HG03045 (cell line): Measurements from ENCODE around the gene HYAL3.

Experiments
- ATAC-seq: cut with Tn5 transposase; IDR thresholded peaks from one replicate; pipeline ENCODE4 v1.9.1; 2021; ENCODE audit warnings: mild to moderate bottlenecking, moderate library complexity; ENCODE audit not compliant: unreplicated experiment

Gene HYAL3

DNA sequence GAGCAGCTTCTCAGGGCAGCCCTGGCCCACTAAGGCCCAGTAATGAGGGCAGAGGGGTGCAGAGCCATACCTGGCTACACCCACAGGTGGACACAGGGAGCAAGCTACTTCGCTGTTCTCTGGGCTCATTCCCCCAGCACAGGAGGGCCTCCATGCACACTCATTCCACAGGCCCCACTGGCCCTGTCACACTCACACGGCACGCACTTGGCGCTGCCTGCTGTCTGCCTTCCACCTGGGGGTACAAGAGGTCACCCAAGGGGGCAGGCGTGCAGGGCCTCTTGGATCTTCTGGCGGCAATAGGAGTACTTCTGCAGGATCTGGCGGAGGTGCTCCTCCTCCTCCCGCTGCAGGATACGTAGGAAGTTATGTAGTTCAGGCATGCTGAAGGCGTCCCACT lies 31.1 kb upstream of the HYAL3 start:
- no peak for ATAC-seq

DNA sequence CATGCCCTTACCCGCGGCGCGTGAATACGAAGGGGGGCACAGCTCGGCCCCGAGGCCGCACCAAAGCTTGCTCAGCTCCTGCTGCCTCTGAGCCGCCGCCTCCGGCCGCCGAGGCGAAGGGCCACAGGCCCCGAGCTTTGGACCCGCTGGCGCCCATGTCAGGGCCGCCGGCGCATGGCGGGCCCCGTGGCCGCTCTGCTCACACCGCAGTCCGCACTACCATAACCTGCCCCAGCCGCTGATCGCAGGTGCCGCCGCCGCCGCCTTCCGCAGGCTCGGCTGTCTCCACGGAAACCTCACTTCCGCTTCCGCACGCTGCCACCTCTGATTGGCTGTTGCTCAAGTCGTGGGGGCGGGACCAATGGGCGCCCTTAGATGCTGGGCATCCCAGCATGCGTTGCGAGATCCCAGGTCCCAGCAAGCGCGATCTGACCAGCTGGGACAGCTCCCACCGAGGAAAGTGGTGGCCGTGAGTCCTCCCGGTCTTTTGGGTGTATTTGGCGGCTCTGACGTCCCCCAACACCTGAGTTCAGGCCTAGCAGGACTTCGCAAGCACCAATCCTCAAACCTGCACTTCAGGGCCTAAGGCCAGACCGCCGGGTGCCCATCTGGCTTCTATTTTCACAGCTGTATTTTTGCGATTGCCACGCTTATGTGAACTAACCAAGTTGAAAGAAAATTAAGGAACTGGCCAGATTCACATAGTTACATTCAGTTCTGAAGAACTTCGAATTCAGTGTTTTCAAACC lies 28.9 kb upstream of the HYAL3 start, which contains the start of gene TUSC2:
TUSC2 (minus strand) TSS at position 281 of the 749 bp plus-strand sequence; CDS start at position 157, 124 bp downstream.
- peak; percentile 86 for ATAC-seq

DNA sequence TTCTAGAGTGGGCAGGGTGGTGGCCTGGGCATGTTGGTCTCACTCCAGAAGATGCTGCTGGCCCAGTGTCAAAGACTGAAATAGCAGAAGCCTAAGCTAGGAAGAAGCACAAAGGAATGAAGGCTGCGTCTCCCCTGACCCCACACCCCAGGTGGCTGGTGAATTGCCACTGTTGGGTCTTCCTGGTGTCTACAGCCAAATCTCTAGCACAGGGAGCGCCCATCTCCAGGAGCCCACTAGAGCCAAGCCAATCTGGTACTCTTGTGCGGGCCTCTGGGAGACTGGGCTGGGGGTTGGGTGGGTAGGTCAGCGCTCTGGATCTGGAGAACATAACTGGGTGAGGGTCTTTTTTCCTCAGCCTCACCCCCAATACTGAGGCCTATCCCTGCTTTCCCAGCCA lies 27.9 kb upstream of the HYAL3 start:
- ATAC-seq, result no peak

DNA sequence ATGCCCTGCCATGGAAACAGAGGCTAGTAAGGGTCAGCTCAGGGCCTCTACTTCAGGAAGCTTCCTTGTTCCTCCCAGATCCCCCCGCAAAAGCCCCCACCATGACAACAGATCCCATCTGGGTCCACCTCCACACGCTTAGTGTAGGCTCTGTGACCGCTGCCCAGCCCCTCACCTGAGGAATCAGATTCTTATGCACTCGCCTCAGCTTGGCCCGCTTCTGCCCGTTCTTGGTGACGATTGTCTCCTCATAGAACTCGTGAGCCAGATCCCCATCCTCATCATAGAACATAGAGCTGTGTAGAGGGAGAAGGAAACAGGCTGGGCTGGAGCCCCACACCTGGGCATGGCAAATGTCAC lies 27.0 kb upstream of the HYAL3 start:
- no peak for ATAC-seq

DNA sequence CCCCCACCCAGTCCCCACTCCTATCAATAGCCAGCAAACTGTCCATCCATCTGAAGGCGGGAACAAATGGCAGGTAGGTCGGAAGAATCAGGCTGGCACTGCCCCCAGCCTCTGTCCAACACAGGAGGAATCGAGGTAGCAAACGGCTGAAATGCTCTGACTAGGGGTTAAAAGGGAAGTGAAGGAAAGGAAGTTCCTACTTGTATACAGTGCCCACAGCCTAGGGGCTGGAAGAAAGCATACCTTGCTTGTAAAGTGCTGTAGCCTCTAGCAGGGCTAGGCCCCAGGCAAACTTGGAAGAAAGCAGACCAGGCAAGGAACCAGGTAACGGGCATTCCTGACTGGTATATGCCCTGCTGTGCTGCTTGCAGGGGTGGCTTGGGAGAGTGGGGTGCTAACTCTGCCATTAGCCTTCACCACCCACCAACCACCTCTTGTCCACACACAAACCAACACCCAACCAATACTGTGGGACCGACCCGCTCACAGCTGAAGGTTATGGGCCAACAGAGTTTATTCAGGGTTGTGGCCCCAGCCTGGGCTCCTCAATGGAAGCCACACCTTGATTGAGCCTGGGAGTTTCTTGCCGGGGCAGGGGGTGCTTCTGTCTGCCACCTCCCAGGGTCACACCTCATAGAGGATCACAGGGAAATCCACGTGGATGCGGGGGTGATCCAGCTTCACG lies 26.4 kb upstream of the HYAL3 start:
- ATAC-seq, result no peak

DNA sequence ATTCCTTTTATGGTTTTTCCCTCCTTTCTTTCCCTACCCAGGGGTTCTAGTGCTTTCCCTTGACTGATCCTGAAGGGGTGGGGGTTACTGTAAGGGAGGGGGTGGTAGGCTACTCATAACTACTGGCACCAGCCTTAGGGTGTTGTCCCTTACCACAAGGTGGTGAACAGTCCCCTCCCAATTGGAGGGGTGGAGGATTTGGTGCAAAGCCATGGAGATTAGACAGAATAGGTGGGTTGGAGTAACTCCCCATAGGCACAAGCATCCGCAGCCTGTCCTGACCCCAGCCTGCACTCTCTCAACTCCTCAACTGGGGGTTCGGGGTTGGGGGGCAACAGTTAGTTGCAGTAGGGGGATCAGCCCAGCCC lies 25.9 kb upstream of the HYAL3 start:
- ATAC-seq, result no peak

DNA sequence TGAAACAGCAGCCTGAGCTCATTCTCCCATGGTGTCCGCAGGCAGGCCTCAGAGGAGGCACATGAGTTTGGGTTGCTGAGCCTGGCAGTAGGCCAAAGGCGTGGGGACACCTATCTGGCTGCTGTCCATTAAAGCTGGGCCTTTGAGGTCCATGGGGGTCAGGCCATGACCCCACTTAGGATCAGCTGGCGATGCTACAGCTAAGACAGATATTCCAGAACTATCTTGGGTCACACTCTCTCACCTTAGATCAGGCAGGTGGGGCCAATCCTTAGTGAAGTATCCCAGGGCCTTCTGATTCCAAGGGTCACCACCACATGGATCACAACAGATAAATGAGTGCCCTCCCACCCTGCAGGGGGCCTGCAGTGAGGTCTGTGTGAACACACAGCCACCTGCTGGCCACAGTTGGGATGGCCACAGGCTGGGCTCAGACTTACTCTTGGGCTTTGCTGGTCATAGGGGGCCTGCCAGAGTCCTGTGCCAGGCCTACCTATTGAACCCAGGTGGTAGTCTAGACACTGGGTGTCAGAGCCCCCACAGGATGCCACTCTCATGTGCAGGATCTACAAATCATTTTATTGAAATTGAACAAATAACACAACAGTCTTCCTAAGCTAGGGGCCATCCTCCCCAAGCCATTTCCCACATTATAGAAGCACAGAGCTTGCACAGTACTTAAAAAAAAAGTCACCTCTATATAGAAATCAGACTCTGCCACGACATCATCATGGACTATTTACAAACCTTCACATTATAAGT lies 25.3 kb upstream of the HYAL3 start:
- ATAC-seq, result no peak

DNA sequence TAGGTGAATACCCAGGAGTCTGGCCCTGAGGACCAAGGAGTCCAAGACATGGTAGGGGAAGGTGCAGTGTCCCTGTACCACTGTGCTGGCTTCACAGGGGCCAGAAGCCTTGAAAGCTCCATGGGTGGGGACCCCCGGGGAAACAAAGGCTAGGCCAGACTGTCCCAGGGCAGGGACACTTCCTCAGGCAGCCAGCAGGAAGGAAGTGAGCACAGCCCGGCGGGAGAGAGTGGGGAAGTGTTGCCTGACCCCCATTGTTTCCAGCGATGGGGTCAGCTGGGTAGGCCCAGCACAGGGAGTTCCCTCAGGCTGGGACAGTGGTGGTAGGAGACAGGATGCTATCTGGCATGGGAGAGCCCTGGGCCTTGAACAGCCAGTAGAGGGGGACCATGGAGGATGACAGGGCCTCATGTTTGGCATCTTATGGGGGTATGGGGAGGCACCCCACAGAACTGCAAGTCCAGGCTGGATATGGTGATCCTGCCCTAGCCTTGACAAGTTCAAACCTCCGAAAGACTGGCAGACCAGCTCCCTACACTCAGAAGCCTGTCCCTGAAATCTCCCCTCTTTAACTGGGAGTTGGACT lies 24.5 kb upstream of the HYAL3 start:
- ATAC-seq, result no peak

DNA sequence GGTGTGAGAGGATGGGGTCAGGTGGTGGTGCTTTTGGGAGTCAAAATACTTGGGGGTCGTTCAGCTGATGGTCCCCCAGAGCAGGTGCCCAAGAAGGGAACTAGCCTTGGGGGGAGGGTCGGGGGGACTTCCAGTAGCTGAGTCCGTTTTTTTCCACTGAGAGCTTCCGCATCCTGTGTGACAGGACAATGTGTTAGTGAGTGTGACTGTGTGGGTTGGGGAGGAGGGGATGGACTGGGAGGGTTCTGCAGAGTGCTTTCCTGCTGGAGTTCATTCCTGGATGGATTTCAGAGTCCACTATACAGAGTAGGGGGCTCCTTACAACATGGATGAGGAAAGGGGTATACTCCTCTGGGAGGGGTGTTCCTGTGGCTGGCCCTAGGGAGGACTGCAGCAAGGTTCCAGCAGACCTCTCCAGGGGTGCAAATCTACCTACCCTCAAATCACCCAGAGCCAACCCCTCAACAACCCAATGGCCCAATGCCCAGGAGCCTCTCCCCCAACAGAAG lies 23.9 kb upstream of the HYAL3 start:
- no peak for ATAC-seq

DNA sequence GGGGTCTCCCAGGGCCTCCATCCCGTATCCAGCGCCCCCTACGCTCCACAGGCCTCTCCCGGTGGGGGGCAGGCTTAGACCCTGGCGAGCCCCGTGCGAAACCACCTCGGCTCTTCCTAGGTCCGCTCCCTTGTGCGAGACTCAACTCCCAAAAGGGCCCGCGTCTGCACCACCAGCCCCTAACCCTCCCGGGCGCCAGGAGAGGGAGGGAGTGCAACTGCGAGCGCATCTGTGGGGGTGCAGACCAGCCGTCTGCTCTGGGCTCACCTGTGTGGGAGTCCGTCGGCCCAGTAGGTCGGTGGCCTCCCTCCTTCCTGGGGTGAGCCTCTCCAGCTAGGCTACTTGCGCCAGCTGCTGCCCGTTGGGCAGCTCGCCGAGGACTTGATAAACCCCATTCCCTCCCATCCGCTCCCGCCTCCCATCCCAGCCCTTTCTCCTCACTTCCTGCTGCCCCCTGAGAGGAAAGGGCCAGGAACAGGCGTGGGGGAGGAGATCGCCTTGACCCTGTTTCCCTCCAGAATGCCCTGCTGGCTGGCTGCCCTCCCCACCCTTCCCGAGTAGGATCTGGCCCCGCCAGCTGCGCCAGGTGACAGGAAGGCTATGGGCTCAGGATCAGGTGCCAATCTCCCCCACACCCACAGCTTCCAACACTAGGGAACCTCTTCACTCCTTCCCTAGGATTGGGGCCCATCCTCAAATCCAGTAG lies 23.3 kb upstream of the HYAL3 start, which contains the start of gene HYAL2:
HYAL2 (minus strand) TSS at position 360 of the 706 bp plus-strand sequence. CDS start 2,256 bp downstream, outside the sequence.
- ATAC-seq, result no peak

DNA sequence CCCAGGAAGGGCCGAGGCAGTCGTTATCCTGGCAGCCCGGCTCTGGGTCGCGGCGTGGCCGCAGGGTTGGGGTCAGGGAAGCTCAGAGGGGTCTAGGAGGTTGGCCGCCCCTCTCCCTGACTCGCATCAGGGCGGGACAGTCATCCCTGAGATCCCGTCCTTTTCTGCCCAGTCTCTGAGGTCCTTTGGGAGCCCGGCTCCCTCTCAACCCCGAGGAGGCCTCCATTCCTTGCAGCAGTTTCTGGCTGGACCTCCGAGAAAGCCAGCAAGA lies 22.8 kb upstream of the HYAL3 start:
- ATAC-seq, result no peak

DNA sequence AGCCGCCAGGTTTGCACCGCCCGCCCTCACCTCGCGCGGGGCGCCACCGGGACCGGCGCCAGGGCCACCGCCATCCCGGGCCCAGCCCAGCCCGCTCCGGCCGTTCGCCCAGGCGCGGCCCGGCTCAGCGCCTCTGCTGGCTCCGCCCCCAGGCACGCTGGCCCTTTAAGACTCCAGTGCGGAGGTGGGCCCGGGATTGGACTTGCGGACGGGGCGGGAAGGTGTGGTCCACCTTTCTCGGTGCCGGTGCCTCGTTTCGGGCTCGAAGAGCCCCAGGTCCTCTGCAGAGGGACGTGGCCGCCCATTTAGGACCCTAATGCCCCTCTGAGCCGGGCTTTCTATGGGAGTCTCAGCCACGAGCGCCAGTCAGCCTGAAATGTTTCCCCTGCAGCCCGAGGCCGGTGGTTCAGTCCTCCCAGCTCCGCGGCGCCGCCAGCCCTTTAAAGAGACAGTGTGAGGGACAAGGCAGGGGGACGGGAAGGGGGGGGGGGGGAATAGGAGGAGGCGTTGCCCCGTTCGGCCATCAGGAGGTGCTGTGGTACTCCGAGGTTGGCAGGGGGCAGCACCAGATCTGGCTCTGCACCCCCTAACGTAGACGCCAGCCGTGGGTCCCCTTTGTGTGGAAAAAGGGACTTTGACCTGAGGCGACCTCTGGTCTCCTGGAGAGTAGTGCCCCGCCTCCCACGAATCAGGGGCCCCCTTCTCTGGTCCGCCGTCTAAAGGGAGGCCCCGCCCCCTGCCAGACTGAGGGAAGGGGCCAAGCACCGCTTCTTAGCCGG lies 22.3 kb upstream of the HYAL3 start:
- ATAC-seq, result peak; percentile 75

DNA sequence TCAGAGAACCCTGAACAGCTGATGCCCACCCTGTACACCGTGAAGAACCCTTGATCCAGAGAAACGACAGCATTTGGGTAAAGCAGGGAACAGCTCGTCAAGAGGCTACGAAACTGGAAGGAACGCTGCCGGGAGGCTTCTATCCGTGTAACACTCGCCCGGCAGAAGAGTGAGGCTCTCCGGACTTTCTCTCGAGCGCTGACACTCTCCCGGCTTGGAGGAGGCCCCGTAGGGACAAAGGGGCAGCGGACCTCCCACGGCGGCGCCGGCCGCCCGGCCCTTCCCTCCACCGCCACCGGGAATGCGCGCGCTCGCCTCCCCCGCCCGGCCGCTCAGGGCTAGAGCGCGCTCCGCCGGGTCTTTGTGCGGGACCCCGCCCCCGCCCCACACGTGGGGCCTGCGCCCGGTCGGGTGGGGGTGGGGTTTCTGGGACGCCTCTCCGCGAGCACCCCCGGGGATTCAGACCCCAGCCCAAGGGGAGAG lies 21.7 kb upstream of the HYAL3 start:
- ATAC-seq, result peak; percentile 50

DNA sequence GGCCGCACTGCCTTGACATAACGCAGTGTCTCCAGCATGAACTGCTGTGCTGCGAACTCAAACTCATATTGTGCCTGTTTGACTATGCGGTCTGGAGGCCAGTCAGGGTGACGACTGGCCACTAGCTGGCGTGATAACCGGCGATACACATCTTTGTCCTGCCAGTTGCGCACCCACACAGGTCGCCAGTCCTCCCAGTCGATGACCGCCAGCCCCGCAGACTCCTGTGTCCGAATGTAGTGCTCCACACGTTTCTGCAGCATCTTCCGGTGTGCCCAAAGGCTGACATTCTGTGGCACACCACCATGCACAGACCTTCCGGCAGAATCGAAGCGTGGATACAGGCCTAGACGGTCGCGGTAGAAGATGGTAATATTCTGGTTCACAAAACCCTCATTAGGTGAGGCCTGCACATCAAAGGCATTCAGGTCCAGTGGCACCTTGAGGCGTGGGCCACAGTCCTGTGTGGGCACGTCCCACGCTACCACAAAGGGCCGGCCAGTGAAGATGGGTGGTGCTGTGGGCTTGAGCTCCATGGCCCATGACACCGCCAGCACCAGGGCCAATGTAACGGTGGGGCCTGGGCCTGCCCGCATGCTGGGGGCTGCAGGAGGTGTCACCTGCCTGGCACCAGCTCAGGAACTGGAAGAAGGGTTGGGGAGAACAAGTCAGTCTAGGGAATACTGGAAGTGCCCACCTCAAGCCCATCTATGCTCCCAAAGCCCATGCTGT lies 20.9 kb upstream of the HYAL3 start:
- ATAC-seq, result no peak

DNA sequence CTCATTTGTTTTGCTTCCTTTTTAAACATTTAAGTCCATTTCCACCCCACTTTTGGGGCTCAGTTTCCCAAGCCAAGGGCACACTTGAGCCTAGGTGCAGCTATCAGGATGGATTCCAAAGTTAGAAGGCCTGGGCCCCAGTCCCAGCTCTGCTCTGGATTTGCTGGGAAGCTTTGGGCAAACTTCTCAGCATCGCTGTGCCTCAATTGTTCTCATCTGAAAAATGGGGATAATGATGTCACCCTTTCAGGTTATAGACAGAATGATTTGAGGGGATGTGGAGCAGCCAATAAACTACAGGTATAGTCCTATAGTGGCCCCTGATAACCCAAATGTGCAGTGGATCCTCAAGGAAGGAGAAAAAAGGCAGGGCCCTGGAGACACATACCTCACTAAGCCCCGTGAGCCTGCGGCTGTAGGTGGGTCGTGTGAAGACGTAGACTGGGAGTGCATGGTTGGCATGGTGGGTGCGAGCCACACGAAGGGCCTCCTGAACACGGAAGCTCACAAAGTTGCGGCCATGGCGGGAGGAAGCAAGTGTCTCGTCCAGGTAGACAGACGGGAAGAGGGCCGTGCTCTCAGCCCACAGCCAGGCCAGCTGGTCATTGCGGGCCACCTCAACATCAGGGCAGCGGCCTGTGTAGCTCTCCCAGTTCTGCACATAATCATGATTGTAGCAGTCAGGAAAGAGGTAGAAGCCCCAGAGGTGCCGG lies 20.1 kb upstream of the HYAL3 start:
- ATAC-seq, result no peak

DNA sequence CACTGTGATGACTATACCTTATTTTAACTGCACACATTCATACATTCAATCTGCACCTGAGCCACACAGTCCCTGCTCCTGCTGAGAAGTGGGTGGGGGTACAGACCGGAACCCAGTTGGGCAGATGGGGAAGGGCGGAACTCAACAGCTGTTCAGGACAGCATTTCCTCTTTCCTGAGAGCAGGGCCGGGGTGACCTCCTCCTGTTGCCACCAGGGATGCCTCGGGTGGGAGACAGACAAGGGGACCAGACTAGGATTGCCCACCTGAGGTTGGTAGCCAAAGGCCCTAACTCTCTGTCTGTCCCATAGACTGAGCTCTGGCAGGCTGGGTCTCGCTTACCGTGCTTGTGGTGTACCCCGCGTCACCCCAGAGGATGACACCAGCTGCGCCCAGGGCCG lies 19.4 kb upstream of the HYAL3 start:
- ATAC-seq, result no peak

DNA sequence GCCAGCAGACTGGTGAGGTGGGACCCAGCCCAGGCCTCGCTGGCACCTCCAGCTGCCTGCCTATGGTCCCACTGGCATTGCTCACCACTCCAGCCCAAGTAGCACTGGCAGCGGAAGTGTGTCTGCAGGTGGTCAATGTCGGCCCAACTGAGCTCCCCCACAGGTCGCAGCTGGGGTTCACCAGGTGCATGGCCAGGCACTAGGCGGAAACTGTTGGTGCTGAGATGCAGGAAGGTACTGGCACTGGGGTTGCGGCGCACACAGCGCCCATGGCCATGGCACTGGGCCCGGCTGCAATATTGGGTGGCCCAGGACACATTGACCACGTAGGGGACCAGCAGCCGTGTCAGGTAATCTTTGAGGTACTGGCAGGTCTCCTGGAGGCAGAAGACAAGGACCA lies 19.0 kb upstream of the HYAL3 start:
- ATAC-seq, result no peak

DNA sequence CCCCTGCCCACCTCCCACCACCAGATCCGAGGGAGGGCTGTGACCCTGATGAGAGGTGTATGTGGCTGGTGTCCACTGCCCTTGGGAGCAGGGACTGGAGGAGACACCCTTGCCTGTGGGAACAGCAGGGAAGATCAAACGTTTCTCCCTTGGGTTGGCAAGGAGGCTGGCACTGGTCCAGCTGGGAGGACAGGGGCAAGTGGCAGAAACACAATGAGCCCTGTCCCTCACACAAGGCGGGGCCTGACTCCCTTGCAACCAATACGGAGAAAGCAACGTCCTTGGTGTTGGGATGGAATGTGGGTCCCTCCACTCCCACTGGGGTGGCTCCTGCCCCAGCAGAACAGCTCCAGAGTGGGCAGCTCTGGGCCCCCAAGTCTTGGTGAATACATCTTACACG lies 18.1 kb upstream of the HYAL3 start:
- no peak for ATAC-seq
